Measurements from ENCODE around the gene SDR42E1.

DNA sequence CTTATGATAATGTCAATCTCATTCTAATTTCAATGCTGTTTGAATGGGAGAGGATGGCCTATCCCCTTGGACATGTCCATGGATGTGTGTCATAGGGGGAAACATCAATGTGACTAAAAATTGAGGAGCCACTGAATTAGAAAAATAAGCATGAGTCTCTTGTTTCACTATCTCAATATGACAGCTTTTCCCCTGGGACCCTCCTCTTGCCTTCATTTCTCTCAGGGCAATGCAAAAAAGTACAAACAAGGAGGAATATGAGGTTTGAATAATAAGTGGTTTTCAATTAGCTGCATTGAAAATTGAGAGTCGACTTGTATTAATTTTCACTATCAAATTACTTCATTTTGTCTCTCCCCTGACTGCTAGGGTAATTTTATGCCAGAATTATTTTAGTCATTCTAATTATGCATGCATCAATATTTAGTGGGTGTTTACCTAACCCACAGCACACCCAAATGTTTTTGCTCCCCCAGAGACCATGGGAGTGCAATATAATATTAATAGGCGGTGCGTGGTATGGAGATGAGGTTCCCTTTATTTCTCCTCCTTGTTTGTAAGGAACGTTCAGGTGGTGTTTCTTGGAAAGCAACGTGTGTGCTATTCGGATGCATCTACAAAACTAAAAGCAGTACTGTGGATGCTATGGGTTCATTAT lies 6.8 kb upstream of the SDR42E1 start:
- no peak for TF ChIP-seq CTCF (conservative IDR thresholded peaks at IDR 0.05)
- TF ChIP-seq ZFX (IDR thresholded peaks at IDR 0.05) = no peak
